ENCODE measurements around the gene KRT17.
A peak's percentile ranks its signal among the peaks of the same experiment; 100 is the strongest.
"Not testable (repeated sequence)": the region's sequence is repeated elsewhere in the genome, so short reads cannot be mapped to it uniquely, and the experiment has no call there.

KRT17 gene

DNA sequence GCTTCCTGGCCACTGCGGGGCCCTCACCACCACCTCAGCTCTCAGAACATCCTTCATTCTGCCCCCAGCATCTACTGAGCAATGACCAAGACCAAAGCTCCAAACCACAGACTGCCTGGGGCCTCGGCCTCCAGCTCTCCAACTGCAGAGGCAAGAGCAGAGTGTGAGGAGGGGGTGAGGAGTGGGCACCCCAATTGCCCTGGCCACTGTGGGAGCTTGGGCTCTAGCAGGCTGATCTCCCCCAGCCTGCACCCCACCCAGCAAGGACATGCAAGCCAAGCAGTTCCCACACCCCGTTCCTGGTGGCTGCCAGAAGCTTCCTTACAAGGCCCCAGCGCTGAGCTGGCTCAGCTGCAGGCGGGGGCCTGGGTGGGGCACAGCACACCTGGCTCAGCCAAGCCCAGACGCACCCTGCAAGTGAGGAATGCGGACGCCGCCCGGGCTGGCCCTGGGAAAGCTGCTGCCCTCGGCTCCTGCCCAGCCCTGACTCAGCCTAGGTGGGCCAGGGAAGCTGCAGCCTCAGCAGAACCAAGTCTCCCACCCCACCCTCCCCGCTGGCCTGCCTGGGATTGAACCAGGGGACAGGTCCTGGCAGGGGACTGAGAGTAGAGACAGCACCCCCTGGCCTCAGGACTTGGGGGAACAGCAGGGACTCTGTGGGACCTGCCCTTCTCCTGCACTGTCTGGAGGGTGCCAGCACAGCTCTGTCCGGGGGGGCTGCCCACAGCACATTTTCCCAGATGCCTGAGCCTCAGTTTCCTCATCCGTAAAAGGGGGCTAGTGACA lies 29.7 kb upstream of the KRT17 start:
- DNase-seq: no peak

DNA sequence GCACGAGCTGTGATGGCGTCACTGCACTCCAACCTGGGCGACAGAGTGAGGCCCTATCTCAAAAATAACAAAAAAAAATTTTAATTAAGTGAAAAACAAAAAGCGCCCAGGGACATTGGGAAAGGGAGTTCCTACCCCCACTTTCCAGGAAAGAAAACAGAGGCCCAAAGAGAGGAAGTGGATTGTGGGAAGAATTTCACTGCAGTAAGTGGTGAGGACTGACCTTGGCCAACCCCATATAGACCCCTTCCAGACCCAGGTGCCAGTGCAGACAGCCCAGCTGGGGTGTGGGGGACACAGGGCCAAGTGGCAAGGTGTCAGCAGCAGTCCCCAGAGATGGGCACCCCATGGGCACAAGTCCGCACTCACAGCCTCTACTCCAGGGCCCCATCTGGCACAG lies 29.0 kb upstream of the KRT17 start:
- DNase-seq: no peak

DNA sequence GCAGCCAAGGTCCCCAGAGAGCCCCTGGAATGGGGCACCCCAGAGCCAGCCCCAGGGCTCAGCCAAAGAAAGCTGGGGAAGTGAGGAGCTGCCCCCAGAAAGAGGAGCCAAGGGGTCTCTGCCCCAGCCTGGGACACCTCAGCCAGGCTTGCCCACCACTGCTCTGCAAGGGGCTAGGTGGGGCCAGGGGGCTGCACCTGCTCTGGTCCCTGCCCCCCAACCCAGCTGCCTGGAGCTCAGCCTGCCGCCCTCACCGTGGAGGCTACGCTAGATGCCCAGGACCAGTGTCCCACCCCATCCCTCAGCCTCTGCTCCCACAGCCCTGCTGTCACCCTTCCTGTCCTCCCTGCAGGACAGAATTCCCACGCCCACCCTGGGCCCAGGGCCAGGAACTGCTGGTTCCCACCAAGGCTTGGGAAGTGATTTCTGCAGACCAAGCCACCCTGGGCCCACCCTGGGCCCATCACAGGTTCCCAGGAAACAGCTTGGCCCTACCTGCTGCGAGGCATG lies 28.1 kb upstream of the KRT17 start:
- no peak for DNase-seq

DNA sequence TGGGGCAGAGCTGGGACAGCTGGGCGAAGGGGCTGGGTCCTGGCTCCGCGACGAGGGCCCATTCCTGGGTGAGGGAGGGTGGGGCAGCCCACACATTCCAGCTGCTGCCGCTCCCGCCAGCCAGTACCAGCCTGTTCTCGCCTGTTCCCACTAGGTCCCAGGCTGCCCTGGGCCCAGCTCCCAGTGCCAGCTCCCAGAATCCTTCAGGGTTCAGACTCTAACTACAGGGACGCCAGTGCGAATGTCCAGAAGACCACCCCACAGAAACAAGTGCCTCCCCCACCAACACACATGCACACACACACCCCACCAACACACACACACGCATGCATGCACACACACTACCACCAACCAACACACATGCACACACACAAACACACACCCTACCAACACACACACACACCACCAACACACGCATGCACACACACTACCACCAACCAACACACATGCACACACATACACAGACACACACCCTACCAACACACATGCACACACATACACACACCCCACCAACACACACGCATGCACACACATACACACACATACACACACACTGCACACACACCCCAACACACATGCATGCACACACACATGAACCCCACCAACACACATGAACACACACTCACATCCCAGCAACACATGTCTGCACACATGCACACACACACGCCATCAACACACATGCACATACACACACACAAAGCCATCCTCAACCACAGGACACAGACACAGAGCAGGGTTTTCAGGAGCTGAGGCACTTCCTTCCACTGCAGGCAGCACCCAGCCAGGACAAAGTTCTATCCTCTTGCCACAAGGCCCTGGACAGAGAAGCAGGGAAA lies 27.5 kb upstream of the KRT17 start:
- no peak for DNase-seq

DNA sequence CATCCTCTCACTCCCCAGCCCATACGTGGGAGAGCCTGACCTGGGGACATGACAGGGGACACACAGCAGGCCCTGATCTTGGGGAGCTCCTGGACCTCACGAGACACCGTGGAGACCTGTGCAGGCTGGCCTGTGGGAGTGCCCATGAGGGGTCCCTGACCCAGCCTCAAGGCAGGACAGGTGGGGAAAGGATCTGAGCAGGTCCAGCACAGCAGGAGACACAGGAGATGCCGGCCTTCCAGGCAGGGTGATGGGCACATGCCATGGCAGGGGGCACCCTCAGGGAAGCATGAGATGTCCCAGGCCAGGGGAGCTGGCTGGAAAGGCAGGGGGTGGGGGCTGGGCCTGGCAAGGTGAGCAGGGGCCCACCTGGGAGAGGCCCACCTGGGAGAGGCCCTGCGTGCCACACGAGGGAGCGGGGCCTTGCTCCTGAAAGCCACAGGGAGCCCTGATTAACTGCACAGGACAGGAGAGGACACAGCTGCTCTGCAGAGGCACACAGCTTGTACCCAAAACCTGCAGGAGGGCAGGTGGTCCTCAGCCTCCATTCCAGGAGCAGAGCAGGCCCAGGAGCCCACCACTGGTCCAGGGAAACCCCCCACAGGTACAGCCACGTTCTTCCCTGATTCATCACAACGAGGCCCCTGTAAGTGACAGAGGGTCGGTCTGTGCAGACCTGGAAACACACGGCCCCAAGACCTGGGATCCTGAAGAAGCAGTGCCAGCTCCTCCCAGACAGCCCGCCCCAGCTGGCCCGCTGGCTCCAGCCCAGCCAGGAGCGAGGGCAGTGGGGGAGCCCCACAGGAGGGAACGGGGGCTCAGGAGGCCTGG lies 26.6 kb upstream of the KRT17 start:
- no peak for DNase-seq

DNA sequence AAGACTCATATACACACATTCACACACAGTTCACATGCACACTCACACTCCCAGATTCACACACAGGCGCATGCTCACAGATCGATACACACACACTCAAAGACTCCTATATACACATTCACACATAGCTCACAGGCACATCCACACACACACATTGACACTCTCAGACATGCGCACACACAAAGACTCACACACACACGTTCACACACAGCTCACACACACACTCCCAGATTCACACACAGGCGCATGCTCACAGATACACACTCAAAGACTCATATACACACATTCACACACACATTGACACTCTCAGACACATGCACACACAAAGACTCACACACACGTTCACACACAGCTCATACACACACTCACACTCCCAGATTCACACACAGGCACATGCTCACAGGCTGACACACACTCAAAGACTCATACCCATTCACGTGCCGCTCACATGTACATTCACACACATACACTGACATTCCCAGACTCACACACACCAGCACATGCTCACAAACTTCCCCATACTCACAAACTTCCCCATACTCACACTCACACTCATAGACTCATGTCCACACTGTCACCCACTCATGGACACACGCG lies 25.6 kb upstream of the KRT17 start:
- DNase-seq: no peak

DNA sequence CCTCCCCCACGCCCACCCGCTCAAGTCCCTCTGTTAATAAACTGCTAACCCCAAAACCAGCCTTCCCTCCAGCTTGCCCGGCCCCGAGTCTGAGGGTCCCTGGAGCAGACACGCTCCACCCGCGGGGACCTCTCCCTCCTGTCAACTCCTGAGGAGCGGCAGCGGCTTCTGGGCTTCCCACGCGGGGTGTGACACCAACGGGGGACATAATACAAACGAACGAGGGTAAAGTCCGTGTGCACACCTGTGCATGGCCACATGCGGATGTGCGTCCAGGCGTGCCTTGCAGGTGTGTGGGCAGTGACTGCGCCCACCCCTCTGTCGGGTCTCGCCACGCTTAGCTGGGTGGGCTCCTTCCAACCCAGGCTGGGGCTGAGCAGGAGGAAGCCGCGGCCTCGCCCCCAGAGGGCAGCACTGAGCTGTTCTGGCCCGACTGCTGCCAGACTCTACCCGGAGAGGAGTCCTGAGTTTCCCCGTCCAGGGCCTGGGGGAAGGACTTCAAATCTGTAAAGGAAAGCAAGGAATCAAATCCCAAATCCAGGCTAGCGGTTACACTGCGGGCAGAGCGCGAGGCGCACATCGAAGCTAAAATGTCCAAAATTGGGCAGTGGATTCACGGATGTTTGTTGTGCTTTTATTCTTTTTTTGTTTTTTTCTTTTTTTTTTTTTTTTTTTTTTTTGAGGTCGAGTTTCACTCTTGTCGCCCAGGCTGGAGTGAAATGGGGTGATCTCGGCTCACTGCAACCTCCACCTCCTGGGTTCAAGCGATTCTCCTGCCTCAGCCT lies 24.2 kb upstream of the KRT17 start:
- DNase-seq: peak; percentile 81

DNA sequence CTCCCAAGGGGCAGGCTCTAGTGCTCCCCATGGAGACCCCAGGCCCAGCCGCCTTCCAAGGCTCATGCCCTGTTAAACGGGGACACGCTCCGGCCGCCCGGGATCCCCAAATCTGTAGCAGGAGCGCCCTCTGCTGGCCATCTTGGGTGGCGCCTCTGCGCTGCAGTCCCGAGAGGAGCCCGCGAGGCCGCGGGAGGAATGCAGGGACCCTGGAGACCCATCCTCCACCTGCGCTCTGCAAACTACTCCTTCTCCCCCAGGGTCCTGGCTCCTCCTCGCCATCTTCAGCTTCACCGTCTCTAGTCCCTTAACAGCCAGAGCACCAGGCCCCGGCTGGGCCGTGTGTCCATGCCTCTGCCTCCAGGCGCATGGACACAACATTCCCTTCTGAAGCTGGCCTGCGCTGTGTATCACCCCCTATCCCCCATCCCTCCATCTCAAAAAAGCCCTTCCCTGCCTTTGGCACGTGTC lies 23.6 kb upstream of the KRT17 start:
- peak; percentile 88 for DNase-seq

DNA sequence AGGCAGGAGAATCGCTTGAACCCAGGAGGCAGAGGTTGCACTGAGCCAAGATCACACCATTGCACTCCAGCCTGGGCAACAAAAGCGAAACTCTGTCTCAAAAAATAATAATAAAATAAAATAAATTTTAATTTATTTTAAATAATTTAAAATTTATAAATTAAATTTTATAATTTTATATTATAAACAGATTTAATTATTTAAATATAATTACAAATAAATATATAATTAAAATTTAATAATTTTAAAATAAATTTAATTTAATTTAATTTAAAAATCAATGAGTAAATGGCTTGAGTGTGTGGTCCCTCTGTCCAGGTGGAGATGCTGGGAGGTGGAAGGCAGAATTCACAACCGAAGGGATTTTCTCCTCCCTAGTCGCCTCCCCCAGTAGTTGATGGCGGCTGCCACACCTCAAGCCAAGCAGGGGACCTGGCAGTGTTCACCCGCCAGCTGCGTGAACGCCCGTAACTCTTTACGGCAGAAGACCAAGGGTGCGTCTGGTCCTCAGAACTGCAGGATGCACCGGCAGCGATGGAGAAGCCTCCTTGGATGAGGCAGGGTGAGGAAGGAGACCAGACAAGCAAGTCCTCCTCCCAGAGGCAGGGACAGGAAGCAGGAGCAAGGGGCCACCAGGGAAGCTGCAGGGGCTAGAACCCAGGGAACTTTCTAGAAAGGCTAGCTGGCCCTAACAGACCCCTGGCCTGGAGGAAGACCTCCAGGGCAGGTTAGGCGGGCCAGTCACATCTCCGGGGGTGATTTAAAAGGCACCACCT lies 22.9 kb upstream of the KRT17 start:
- no peak for DNase-seq

DNA sequence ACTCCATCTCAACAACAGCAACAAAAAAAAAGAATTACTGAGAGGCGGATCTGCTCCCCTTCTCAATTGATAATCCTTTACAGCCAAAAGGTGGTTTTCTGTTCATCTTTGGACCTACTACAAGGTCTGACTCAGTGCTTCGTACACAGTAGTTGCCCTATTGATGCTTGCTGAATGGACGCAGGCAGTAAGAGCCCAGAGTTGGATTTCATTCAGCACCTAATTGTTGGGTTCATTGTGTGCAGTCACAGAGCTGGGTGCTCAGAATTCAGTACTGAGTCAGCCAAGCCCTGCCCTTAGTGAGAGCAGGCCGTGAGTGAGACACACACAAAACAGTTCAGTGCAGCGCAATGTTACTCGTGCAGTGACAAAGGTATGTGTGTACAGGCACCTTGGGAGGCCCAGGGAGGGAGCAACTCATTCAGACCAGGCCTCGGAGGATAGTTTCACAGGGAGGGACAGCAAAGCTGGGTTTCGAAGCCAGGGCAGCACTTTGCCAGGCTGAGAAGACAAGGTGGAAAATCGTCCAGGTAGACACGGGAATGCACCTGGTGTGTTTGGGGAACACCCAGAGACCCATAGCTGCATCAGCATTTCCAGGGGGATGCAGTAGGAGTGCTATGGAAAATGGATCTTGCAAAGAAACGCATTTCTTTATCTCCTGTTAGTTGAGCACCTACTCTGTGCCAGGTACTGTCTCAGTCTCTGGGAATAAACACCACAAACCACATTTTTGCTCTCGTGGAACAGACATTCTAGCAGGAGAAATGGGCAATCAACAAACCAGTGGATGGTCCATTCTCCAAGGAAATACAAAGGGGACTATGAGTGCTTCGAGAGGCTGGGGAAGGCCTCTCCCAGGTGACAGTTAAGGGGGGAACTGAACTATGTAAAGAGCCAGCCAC lies 18.1 kb upstream of the KRT17 start:
- DNase-seq: no peak

DNA sequence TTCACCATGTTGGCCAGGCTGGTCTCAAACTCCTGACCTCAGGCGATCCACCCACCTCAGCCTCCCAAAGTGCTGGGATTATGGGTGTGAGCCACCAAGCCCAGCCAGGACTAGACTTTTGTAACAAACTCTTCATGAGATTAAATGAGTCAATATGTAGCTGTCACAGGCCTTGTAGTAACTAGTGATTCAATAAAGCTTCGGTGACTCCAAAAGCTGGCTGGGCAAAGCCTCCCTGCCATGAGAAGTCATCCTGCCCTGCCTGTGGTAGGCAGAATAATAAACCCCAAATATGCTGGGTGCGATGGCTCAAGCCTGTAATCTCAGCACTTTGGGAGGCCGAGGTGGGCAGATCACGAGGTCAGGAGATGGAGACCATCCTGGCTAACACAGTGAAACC lies 16.2 kb upstream of the KRT17 start:
- not testable (repeated sequence) for DNase-seq

DNA sequence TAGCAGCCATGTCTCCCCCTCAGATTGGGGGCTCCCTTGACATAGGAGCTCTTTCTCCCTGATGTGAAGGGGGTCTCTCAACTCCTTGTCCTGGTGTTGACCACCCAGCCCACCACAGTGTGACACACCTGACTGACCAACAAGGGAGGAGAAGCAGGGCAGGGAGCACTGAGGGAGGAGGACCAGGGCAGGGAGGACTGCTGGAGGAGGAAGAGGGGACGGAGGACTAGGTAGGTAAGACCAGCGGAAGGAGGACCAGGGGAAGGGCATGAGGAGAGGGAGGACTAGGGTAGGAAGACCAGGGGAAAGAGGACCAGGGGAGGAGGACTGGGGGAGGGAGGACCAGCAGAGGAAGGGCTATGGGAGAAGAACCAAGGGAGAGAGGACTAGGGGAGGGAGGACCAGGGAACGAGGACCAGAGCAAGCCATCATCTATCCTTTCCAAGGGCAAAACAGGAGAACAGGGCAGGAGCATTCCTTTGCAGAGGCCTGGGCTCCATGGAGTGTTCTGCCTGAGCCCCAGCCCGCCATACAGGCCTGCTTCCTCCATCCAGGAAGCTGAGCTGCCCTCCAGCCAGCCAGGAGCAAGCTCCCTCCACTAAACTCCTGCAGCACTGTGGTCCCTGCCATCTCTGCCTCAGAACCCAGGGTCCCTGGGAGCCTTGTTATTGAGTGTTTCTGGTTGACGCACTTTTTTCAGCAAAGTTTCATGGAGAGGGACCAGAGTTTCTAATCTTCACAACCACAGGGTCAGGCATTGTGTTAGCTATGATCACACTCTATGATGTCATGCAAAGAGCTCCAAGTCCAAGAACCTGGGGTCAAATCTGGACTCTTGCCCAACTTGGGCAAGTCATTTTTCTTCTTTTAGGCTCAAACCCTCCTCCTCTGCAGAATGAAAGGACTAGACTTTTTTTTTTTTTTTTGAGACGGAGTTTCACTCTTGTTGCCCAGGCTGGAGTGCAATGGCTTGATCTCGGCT lies 15.4 kb upstream of the KRT17 start:
- DNase-seq: no peak

DNA sequence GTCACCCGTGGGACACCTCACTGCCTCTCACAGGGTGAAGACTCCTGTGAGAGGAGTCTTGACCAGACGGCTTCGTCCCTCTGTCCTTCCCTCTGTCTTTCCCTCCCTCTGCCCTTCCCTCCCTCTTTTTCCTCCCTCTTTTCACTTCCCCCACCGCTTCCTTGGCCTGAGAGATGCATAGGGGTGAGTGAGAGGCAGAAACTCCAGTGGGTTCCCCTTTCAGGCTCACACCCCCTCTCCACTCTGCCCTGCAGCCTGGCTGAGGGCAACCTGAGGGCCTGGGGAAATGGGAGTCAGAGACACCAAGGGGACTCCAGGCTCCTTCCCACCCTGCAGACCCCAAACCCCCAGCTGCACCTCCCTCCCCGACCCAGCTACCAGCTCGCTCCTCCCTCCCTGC lies 14.6 kb upstream of the KRT17 start:
- DNase-seq: no peak

DNA sequence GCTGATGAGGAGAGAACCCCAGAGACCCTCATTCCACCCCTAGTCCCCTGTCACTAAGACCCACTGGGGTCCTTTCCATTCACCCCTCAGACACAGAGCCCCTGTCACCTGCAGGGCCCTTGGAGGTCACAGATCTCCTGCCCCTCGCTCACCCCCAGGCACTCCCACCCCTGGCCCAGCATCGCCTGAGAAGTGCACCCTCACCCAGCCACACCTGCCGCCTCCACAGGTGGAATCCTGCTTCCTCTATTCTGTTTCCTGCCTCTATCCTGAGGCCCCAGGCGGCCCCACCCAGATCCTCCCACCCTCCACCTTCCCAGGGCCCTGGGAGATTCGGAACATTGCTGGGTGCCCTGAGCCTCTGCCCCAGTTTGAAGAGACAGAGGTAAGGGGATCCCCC lies 13.8 kb upstream of the KRT17 start:
- DNase-seq: no peak

DNA sequence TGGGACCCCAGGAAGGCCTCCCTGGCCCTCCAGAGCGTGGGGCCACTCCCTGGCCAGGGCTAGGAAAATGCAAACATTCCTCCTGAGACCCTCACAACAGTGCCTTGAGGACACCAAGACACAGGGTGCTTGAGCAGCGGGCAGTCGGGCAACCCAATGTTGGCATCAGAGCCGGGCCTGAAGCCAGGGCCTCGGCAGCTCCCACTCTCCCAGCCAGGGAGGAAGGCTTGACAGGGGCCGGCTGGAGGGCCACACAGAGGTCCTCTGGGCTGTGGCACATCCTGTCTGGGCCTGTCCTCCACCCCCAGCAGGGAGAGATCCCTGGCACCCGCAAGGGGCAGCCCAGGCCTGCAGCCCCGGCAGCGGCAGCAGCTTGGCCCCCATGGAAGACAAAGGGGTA lies 12.3 kb upstream of the KRT17 start:
- no peak for DNase-seq

DNA sequence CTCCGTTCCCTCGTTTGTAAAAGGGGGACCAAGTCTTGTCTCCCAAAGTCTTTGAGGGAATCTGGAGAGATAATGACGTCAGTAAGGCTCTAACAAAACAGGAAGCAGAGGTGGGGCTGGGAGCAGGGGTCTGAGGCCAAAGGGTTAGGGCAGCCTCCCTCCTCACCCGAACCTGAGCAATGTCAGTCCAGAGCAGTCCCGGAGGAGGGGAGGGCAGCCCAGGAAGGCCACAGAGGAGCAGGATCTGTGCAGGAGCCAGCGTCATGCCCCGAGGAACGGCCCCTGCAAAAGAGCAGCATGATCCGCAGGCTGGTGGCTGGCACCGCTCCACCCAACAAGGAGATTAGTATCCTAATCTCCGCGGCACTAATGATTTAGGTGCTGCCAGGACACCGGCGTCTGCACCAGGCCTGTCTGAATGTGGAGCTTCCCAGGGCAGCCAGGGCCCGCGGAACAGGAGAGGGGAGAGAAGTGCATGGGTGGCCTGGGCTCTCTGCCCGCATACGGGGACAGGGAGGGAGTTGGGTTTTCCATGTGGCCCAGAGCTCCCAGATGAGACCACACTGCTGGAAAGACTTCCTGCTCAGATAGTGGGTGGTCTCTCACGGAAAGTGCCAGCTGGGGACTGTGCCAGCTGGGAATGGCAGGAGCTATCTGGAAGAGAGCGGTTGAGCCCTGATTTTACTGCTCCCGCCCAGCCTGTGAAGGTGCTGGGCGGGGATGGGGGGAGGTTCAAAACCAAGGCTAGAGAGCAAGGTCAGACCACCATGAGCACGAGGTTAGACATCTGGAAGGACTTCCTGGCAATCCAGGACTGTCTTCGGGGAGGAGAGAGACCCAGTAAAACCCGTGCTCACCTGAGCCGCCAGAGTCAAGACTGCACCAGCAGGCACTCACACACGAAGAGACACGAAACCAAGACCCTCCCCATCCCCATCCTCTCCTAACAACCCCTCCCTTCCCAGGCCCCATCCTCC lies 11.0 kb upstream of the KRT17 start:
- no peak for DNase-seq

DNA sequence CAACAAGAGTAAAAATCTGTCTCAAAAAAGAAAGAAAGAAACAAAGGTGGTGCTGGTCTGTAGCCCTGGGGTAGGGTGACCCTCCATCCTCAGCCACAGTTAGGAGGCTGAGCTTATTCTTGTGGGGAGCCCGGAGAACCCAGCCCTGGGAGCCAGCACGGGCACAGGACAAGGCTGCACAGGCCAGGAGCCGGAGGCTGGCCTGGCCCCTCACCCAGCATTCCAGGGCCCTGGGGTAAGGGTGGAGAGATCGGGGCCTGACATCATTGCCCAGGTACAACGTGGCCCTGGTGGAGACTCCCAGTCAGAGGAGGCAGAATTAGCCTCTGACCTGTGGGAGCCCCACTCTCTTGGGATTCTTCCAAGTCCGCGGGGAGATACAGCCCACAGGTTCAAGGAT lies 10.3 kb upstream of the KRT17 start:
- no peak for DNase-seq

All from midbrain (tissue), 1 donor.